Measurements from ENCODE around the gene ENO3. TPM values are rescaled to one million over a fixed set of nuclear protein-coding genes. Genes with fewer than 3 reads are reported as not detected.

ENO3 gene
- total and polyA plus RNA-seq, 7 experiments from 2014 or later: 0.87 to 56.3 (median 30.1) TPM

DNA sequence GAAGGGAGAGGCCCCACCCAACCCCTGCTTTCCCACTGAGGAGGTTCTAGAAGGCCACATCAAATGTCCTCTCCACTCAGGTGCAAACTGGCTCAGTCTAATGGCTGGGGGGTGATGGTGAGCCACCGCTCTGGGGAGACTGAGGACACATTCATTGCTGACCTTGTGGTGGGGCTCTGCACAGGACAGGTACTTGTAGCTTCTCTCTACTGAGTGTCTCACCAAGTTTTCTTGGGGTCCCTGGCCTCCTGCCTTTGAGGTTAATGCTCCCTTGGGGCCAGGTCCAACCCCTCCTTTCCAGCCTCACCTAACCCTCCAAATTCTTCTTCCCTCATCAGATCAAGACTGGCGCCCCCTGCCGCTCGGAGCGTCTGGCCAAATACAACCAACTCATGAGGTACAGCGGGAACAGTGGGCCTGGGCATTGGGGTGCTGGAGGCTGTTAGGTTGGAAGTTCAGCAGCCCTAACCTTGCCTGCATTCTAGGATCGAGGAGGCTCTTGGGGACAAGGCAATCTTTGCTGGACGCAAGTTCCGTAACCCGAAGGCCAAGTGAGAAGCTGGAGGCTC, 5.7 kb downstream of the ENO3 start:
- Histone ChIP-seq H3K27ac (ENCODE audit: low read depth, low read length) (no peak overlapping the region), H3K27me3 (ENCODE audit: control insufficient read depth in 2 of 2, insufficient read depth in 2 of 2, low read length in 2 of 2) (no peaks in the 10 kb centered on the region), H3K9me3 (ENCODE audit: control insufficient read depth in 2 of 3, low read length in 3 of 3) (no peaks in the 10 kb centered on the region), H3K4me1 (ENCODE audit: control insufficient read depth in 2 of 2, insufficient read depth in 2 of 2, low read length in 2 of 2) (peaks cover 0 to 7% of the 10 kb centered on the region in 2 donors), H3K36me3 (ENCODE audit: control insufficient read depth in 2 of 3, insufficient read depth in 3 of 3, low read length in 3 of 3) (peaks cover 0 to 20% (median 6%) of the 10 kb centered on the region in 3 experiments), H3K4me3 (ENCODE audit: low read length) (no peak overlapping the region)
- no peak overlapping the region for H3K4me3 Mint-ChIP-seq
- ChIA-PET POLR2A (interaction anchor here (1.9 to 2.6 kb wide), 2 partner anchors 11 to 17 kb away, joined by 7 to 12 read pairs; partner anchors contain the start of genes RNF167, SLC25A11 and SPAG7), CTCF (interaction anchor here (1.1 to 2.2 kb wide), 3 partner anchors 9 to 48 kb away, joined by 4 to 5 read pairs (median 5); partner anchors contain the start of genes RNF167 and SLC25A11)
- H3K36me3 Mint-ChIP-seq: peaks cover 0 to 21% (median 8%) of the 10 kb centered on the region in 5 donors
- H3K9me3 Mint-ChIP-seq: no peaks in the 10 kb centered on the region
- no peaks in the 10 kb centered on the region for H3K27me3 Mint-ChIP-seq
- intact Hi-C loops (cut with micrococcal nuclease): loop anchor here in 1 of 2 donors (1.0 kb wide), 1 partner anchor 47 kb away; no protein-coding TSS in a partner anchor
- DNase-seq (peak in 3 of 9 donors; percentile 9 to 47 (median 36)), ATAC-seq (no peak)
- H3K27ac Mint-ChIP-seq: peak overlapping the region in 1 of 9 donors; percentile 67
- peaks cover 0 to 20% (median 13%) of the 10 kb centered on the region in 7 donors for H3K4me1 Mint-ChIP-seq

DNA sequence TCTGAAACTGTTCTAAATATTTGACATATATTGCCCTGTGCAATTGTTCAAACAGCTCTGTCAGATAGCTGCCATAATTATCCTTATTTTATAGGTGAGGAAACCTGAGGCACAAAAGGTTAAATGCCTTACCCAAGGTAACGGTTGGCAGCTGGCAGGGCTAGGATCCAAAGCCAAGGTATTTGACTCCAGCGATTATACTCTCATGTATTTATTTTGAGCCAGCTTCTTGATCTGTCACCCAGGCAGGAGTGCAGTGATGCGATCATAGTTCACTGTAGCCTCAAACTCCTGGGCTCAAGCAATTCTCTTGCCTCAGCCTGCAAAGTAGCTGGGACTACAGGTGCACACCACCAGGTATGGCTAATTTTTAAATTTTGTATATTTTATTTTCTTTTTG, 7.2 kb downstream of the ENO3 start:
- H3K9me3 Mint-ChIP-seq: no peaks in the 10 kb centered on the region
- no peaks in the 10 kb centered on the region for H3K9me3 ChIP-seq (ENCODE audit: control insufficient read depth in 2 of 3, low read length in 3 of 3)

DNA sequence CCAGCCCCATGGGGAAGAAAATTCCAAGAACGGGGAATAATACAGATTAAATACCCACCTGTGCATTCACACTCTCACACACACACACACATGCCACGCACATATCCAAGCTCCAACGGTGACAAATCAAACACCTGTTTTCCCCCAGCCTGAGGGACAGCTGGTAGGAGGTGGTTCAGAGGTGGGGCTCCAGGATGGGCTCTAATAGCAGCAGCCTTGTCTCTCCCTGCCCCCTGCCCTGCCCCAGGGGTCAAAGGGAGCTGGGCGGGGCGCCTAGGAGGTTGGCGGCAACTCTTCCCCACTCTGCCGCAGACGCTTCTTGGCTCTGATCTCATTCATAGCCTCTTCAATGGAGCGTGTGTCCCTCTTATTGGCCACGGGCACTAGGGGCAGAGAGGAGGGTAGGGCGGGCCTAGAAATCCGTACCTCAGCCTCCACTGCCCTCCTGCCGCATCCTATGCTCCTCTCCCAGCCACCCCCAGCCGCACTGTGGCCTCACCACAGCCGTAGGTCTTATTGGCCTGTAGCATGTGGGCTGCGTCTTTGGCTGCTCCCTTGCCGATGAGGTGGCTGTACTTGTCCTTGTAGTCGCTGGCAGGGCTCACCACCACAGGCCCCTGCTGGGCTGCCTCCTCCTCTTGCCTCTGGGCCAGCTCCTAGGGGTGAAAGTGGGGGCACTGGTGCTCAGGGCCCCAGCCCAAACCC, 8.5 kb downstream of the ENO3 start:
- ATAC-seq: no peak
- Mint-ChIP-seq H3K36me3 (peaks cover 0 to 21% (median 11%) of the 10 kb centered on the region in 5 donors), H3K27me3 (no peaks in the 10 kb centered on the region), H3K4me1 (peaks cover 0 to 17% (median 11%) of the 10 kb centered on the region in 7 donors), H3K27ac (peak overlapping the region in 1 of 9 donors; percentile 54), H3K9me3 (no peaks in the 10 kb centered on the region), H3K4me3 (no peak overlapping the region)
- H3K9me3 ChIP-seq (ENCODE audit: control insufficient read depth in 2 of 3, low read length in 3 of 3): no peaks in the 10 kb centered on the region
- peaks cover 0 to 20% (median 6%) of the 10 kb centered on the region in 3 experiments for H3K36me3 ChIP-seq (ENCODE audit: control insufficient read depth in 2 of 3, insufficient read depth in 3 of 3, low read length in 3 of 3)
- ChIA-PET CTCF (no interaction called here), POLR2A (interaction anchor here (1.1 to 1.6 kb wide), 2 partner anchors 9 to 19 kb away, joined by 3 to 4 read pairs; partner anchors contain the start of genes ENO3, RNF167 and SLC25A11)
- intact Hi-C loops (cut with micrococcal nuclease): no loop called here
- no peaks in the 10 kb centered on the region for H3K27me3 ChIP-seq (ENCODE audit: control insufficient read depth in 2 of 2, insufficient read depth in 2 of 2, low read length in 2 of 2)
- DNase-seq: no peak
- H3K27ac ChIP-seq (ENCODE audit: low read depth, low read length): no peak overlapping the region
- H3K4me1 ChIP-seq (ENCODE audit: control insufficient read depth in 2 of 2, insufficient read depth in 2 of 2, low read length in 2 of 2): peaks cover 0 to 7% of the 10 kb centered on the region in 2 donors
- H3K4me3 ChIP-seq (ENCODE audit: low read length): no peak overlapping the region

More for the DNA sequence above, 7.2 kb downstream of the ENO3 start:
- ChIA-PET CTCF (interaction anchor here (1.2 to 1.6 kb wide), 2 partner anchors 9 to 104 kb away, joined by 4 read pairs; partner anchors contain the start of gene SPAG7), POLR2A (interaction anchor here (1.1 to 2.6 kb wide), 4 partner anchors 9 to 50 kb away, joined by 3 to 12 read pairs (median 6); partner anchors contain the start of genes RNF167, SLC25A11 and SPAG7)
- no peak overlapping the region for H3K27ac ChIP-seq (ENCODE audit: low read depth, low read length)
- DNase-seq (no peak), ATAC-seq (no peak)
- H3K36me3 Mint-ChIP-seq: peaks cover 0 to 21% (median 9%) of the 10 kb centered on the region in 5 donors
- H3K4me1 ChIP-seq (ENCODE audit: control insufficient read depth in 2 of 2, insufficient read depth in 2 of 2, low read length in 2 of 2): peaks cover 0 to 7% of the 10 kb centered on the region in 2 donors
- no peaks in the 10 kb centered on the region for H3K27me3 ChIP-seq (ENCODE audit: control insufficient read depth in 2 of 2, insufficient read depth in 2 of 2, low read length in 2 of 2)
- no peak overlapping the region for H3K27ac Mint-ChIP-seq
- peaks cover 0 to 20% (median 6%) of the 10 kb centered on the region in 3 experiments for H3K36me3 ChIP-seq (ENCODE audit: control insufficient read depth in 2 of 3, insufficient read depth in 3 of 3, low read length in 3 of 3)
- no peaks in the 10 kb centered on the region for H3K27me3 Mint-ChIP-seq
- H3K4me3 Mint-ChIP-seq: no peak overlapping the region
- H3K4me1 Mint-ChIP-seq: peaks cover 0 to 17% (median 15%) of the 10 kb centered on the region in 7 donors
- H3K4me3 ChIP-seq (ENCODE audit: low read length): no peak overlapping the region
- intact Hi-C loops (cut with micrococcal nuclease): no loop called here

DNA sequence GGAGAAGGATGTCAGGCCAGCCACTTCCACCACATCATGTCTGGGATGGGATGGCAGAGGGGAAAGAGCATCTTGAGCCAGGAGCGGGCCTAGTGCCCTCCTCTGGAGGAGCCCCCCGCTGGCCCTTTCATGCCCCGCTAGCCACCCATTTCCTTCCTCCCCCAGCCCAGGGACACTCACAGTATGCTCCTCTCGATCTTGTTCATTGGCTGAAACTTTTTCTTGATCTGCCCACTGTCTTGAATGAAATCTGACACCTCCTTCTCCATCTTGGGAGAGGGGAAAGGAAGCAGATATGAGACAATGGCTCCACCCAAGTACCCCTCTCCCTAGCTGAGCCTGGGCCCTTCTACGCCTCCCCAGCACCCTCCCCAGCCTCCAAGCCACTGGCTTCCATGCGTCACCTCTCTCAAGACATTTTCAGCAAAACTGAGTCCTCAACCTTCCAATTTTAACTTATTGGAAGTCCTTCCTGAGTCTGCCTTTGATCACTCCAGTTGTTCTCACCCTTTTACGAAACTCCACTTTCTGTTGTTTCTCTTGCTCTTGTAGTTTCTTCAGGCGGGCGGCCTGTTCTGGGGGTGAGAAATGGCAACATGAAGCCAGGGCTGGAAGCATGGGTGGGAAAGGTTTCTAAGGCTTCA, 9.5 kb downstream of the ENO3 start:
- intact Hi-C loops (cut with micrococcal nuclease): no loop called here
- H3K27ac ChIP-seq (ENCODE audit: low read depth, low read length): no peak overlapping the region
- H3K4me3 ChIP-seq (ENCODE audit: low read length): no peak overlapping the region
- no peak for ATAC-seq
- no peak overlapping the region for H3K4me3 Mint-ChIP-seq
- peaks cover 0 to 24% (median 15%) of the 10 kb centered on the region in 7 donors for H3K4me1 Mint-ChIP-seq
- H3K36me3 ChIP-seq (ENCODE audit: control insufficient read depth in 2 of 3, insufficient read depth in 3 of 3, low read length in 3 of 3): peaks cover 0 to 20% (median 6%) of the 10 kb centered on the region in 3 experiments
- H3K36me3 Mint-ChIP-seq: peaks cover 4 to 25% (median 14%) of the 10 kb centered on the region in 5 donors
- no peaks in the 10 kb centered on the region for H3K9me3 ChIP-seq (ENCODE audit: control insufficient read depth in 2 of 3, low read length in 3 of 3)
- H3K27me3 ChIP-seq (ENCODE audit: control insufficient read depth in 2 of 2, insufficient read depth in 2 of 2, low read length in 2 of 2): no peaks in the 10 kb centered on the region
- DNase-seq: no peak
- ChIA-PET CTCF (no interaction called here), POLR2A (interaction anchor here (1.6 kb wide), 1 partner anchor 10 kb away, joined by 4 read pairs; the partner anchor contains the start of gene ENO3)
- H3K9me3 Mint-ChIP-seq: no peaks in the 10 kb centered on the region
- peaks cover 0 to 7% of the 10 kb centered on the region in 2 donors for H3K4me1 ChIP-seq (ENCODE audit: control insufficient read depth in 2 of 2, insufficient read depth in 2 of 2, low read length in 2 of 2)
- H3K27me3 Mint-ChIP-seq: no peaks in the 10 kb centered on the region
- H3K27ac Mint-ChIP-seq: peak overlapping the region in 1 of 9 donors; percentile 15

DNA sequence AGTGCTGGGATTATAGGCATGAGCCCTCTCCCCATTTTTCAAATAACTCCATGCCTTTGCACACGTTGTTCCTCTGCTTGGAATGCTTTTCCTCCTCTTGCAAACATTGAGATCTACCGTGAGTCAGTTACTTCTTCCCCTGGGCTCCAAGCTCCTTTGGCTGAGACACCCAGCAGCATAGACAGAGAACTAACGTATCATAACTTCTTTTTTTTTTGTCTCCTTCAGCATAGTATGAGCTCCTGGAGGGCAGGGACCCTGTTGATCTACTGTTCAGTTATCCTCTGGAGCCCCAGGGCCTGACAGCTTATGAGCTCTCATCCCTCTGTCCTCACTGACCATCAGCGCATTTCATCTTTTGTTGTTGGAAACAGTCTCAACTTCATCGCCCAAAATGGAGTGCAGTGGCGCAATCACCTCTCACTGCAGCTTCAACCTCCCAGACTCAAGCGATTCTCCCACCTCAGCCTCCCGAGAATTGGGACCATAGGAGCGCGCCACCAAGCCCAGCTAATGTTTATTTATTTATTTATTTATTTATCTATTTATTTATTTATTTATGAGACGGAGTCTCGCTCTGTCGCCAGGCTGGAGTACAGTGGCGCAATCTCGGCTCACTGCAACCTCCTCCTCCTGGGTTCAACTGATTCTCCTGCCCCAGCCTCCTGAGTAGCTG, 14.5 kb downstream of the ENO3 start:
- no peaks in the 10 kb centered on the region for H3K27me3 Mint-ChIP-seq
- H3K27me3 ChIP-seq (ENCODE audit: control insufficient read depth in 2 of 2, insufficient read depth in 2 of 2, low read length in 2 of 2): no peaks in the 10 kb centered on the region
- H3K36me3 Mint-ChIP-seq: peaks cover 5 to 32% (median 11%) of the 10 kb centered on the region in 5 donors
- ATAC-seq (no peak), DNase-seq (no peak)
- peaks cover 17 to 22% of the 10 kb centered on the region in 2 donors for H3K4me1 ChIP-seq (ENCODE audit: control insufficient read depth in 2 of 2, insufficient read depth in 2 of 2, low read length in 2 of 2)
- H3K27ac Mint-ChIP-seq: peak overlapping the region in 3 of 9 donors; percentile 21 to 86 (median 48)
- no peak overlapping the region for H3K4me3 ChIP-seq (ENCODE audit: low read length)
- ChIA-PET POLR2A (interaction anchor here (0.7 to 10.3 kb wide), 5 partner anchors 10 to 84 kb away, joined by 3 to 278 read pairs (median 50); partner anchors contain the start of genes CAMTA2, ENO3, PFN1 and RNF167), CTCF (interaction anchor here (0.9 to 2.0 kb wide), 3 partner anchors 9 to 14 kb away, joined by 3 to 6 read pairs (median 4); partner anchors contain the start of gene ENO3)
- H3K4me1 Mint-ChIP-seq: peaks cover 8 to 27% (median 17%) of the 10 kb centered on the region in 7 donors
- no peaks in the 10 kb centered on the region for H3K9me3 ChIP-seq (ENCODE audit: control insufficient read depth in 2 of 3, low read length in 3 of 3)
- peak overlapping the region in 6 of 10 donors; percentile 10 to 45 (median 42) for H3K4me3 Mint-ChIP-seq
- H3K36me3 ChIP-seq (ENCODE audit: control insufficient read depth in 2 of 3, insufficient read depth in 3 of 3, low read length in 3 of 3): peaks cover 0 to 25% (median 0%) of the 10 kb centered on the region in 3 experiments
- H3K9me3 Mint-ChIP-seq: no peaks in the 10 kb centered on the region
- intact Hi-C loops (cut with micrococcal nuclease): loop anchor here (5.0 kb wide), 2 partner anchors 147 to 598 kb away; partner anchors contain the start of genes UBE2G1 (in 1 of the 2) and ZNF232 (in 1 of the 2)
- H3K27ac ChIP-seq (ENCODE audit: low read depth, low read length): no peak overlapping the region
